Activated CD4-positive, alpha-beta T cell treated with anti-CD3 and anti-CD28 coated beads, Interleukin-2, Interleukin-6, amounts not matched to agents 100 ng/mL and 50 ng/mL, durations not matched to agents 16 hours and 8 hours (primary cell): ENCODE measurements around the gene SPATA31E1.
"Not testable (repeated sequence)": the region's sequence is repeated elsewhere in the genome, so short reads cannot be mapped to it uniquely, and the experiment has no call there.

ENCODE experiments used
- DNase-seq: peaks from one replicate; pipeline ENCODE4 v3.0.0-alpha.2; 2020

The SPATA31E1 gene

GRCh38 chr9:87882627-87883026 is at the start of gene SPATA31E1:
Gene SPATA31E1 (plus strand): TSS chr9:87882877. CDS start chr9:87882892, 15 bp downstream.
- no peak for DNase-seq

GRCh38 chr9:87834357-87834756 is 48.3 kb upstream of the SPATA31E1 start:
- DNase-seq = no peak

- DNase-seq = no peak
Observed at GRCh38 chr9:87836536-87836935, 46.1 kb upstream of the SPATA31E1 start.

GRCh38 chr9:87836951-87837705 is 45.5 kb upstream of the SPATA31E1 start:
- no peak for DNase-seq

- no peak for DNase-seq
Observed at GRCh38 chr9:87840134-87840533, 42.5 kb upstream of the SPATA31E1 start.

GRCh38 chr9:87842878-87843585 is 39.6 kb upstream of the SPATA31E1 start:
- no peak for DNase-seq

GRCh38 chr9:87844506-87844905 is 38.2 kb upstream of the SPATA31E1 start:
- no peak for DNase-seq

- DNase-seq = not testable (repeated sequence)
Observed at GRCh38 chr9:87847817-87848216, 34.9 kb upstream of the SPATA31E1 start.

- DNase-seq = no peak
Observed at GRCh38 chr9:87849144-87849758, 33.4 kb upstream of the SPATA31E1 start.

- DNase-seq = no peak
Observed at GRCh38 chr9:87850391-87850790, 32.3 kb upstream of the SPATA31E1 start.

GRCh38 chr9:87851186-87851585 is 31.5 kb upstream of the SPATA31E1 start:
- DNase-seq = not testable (repeated sequence)

GRCh38 chr9:87853302-87853701 is 29.4 kb upstream of the SPATA31E1 start:
- no peak for DNase-seq

- no peak for DNase-seq
Observed at GRCh38 chr9:87853876-87854579, 28.6 kb upstream of the SPATA31E1 start.

- no peak for DNase-seq
Observed at GRCh38 chr9:87854580-87854955, 28.1 kb upstream of the SPATA31E1 start.

GRCh38 chr9:87855061-87855460 is 27.6 kb upstream of the SPATA31E1 start:
- DNase-seq = no peak

GRCh38 chr9:87857141-87857947 is 25.3 kb upstream of the SPATA31E1 start:
- no peak for DNase-seq

GRCh38 chr9:87857948-87858335 is 24.7 kb upstream of the SPATA31E1 start:
- no peak for DNase-seq

- no peak for DNase-seq
Observed at GRCh38 chr9:87859137-87859536, 23.5 kb upstream of the SPATA31E1 start.

GRCh38 chr9:87859786-87860185 is 22.9 kb upstream of the SPATA31E1 start:
- DNase-seq = no peak

- DNase-seq = no peak
Observed at GRCh38 chr9:87861332-87861731, 21.3 kb upstream of the SPATA31E1 start.

GRCh38 chr9:87862536-87863268 is 20.0 kb upstream of the SPATA31E1 start:
- no peak for DNase-seq
